IMR-90 (cell line): ENCODE data around the gene PADI2. TPM values are rescaled to one million over a fixed set of nuclear protein-coding genes. Genes with fewer than 3 reads are reported as not detected.

Experiments used
- ATAC-seq: fragments of 200-7000 bp; cut with Tn5 transposase; 2 replicates; pipeline ENCODE4 v1.9.1; 2020; ENCODE audit warnings: low read depth, mild to moderate bottlenecking, moderate library complexity
- BruUV-seq: library from RNA; stranded (reverse); fragments of 400-500 nt; replicated peaks from 2 replicates; lab custom pipeline; 2021; lab: Mats Ljungman, UMichigan
- CTCF ChIA-PET: fragments of 300-600 bp; formaldehyde crosslinking; extraction: SDS; loops from one replicate; lab custom pipeline; 2021; ENCODE audit warnings: antibody characterized with exemption; lab: Yijun Ruan, JAX
- POLR2A ChIA-PET: fragments of 300-600 bp; sonication (Branson Sonifier 250); formaldehyde crosslinking; loops from one replicate; lab custom pipeline; 2022; ENCODE audit warnings: antibody characterized with exemption; ENCODE audit not compliant: unreplicated experiment; lab: Charles Lee
- DNase-seq: peaks from one replicate; pipeline ENCODE4 v3.0.0; 2013
- H2AFZ ChIP-seq: replicated peaks from 2 replicates; pipeline ENCODE3; 2013; ENCODE audit warnings: low read length, mild to moderate bottlenecking; ENCODE audit not compliant: poor library complexity
- H2AK5ac ChIP-seq: 2 replicates; pipeline ENCODE4 v1.6.1; 2013; ENCODE audit warnings: low read depth, low read length, inconsistent platforms
- H2AK9ac ChIP-seq: replicated peaks from 2 replicates; pipeline ENCODE3; 2013; ENCODE audit warnings: mild to moderate bottlenecking, low read depth, low read length, moderate library complexity; ENCODE audit not compliant: poor library complexity
- H2BK120ac ChIP-seq: 2 replicates; pipeline ENCODE4 v1.6.1; 2013; ENCODE audit warnings: low read depth, low read length, inconsistent platforms
- H2BK15ac ChIP-seq: 3 replicates; pipeline ENCODE4 v1.6.1; 2013; ENCODE audit warnings: low read depth, low read length, inconsistent platforms
- H2BK20ac ChIP-seq: 2 replicates; pipeline ENCODE4 v1.6.1; 2013; ENCODE audit warnings: low read depth, mild to moderate bottlenecking, inconsistent platforms, low read length, moderate library complexity
- H2BK5ac ChIP-seq: 2 replicates; pipeline ENCODE4 v1.6.1; 2013; ENCODE audit warnings: mild to moderate bottlenecking, low read depth, low read length, inconsistent platforms; ENCODE audit not compliant: poor library complexity, severe bottlenecking
- H3K14ac ChIP-seq: replicated peaks from 2 replicates; pipeline ENCODE4 v1.6.1; 2013; ENCODE audit warnings: low read depth, low read length, inconsistent platforms
- H3K18ac ChIP-seq: 2 replicates; pipeline ENCODE4 v1.6.1; 2013; ENCODE audit warnings: low read depth, low read length, control low read depth
- H3K23ac ChIP-seq: 2 replicates; pipeline ENCODE4 v1.6.1; 2013; ENCODE audit warnings: low read depth, low read length, inconsistent platforms
- H3K27ac ChIP-seq: 2 replicates; pipeline ENCODE4 v1.5.1; 2013; ENCODE audit warnings: mild to moderate bottlenecking, control low read depth, low read length; ENCODE audit not compliant: insufficient read depth
- H3K27me3 ChIP-seq: 2 replicates; pipeline ENCODE4 v1.6.1; 2013; ENCODE audit warnings: low read length; ENCODE audit not compliant: control insufficient read depth, insufficient read depth
- H3K36me3 ChIP-seq: 2 replicates; pipeline ENCODE4 v1.6.1; 2013; ENCODE audit warnings: low read length, mixed read lengths; ENCODE audit not compliant: control insufficient read depth, insufficient read depth
- H3K4ac ChIP-seq: 2 replicates; pipeline ENCODE4 v1.6.1; 2013; ENCODE audit warnings: low read depth, low read length, inconsistent platforms
- H3K4me1 ChIP-seq: 2 replicates; pipeline ENCODE4 v1.6.1; 2013; ENCODE audit warnings: low read length, mixed read lengths; ENCODE audit not compliant: control insufficient read depth, insufficient read depth
- H3K4me2 ChIP-seq: 2 replicates; pipeline ENCODE4 v1.6.1; 2013; ENCODE audit warnings: low read depth, mild to moderate bottlenecking, control low read depth, low read length, moderate library complexity
- H3K4me3 ChIP-seq: 2 replicates; pipeline ENCODE4 v1.5.1; 2013; ENCODE audit warnings: low read depth, mild to moderate bottlenecking, control low read depth, low read length, moderate library complexity; ENCODE audit not compliant: insufficient read depth
- H3K56ac ChIP-seq: 2 replicates; pipeline ENCODE4 v1.6.1; 2013; ENCODE audit warnings: low read length, inconsistent platforms; ENCODE audit not compliant: insufficient read depth; ENCODE audit errors: extremely low read depth
- H3K79me1 ChIP-seq, 2 experiments: 2 replicates each; pipeline ENCODE4 v1.6.1; 2013; ENCODE audit warnings: low read length in 2 of 2, inconsistent platforms in 1 of 2, low read depth in 1 of 2
- H3K9ac ChIP-seq: 2 replicates; pipeline ENCODE4 v1.6.1; 2013; ENCODE audit warnings: low read depth, low read length, control low read depth
- H3K9me1 ChIP-seq: 2 replicates; pipeline ENCODE4 v1.6.1; 2013; ENCODE audit warnings: low read length, inconsistent platforms; ENCODE audit not compliant: insufficient read depth
- H3K9me3 ChIP-seq: 2 replicates; pipeline ENCODE4 v1.6.1; 2013; ENCODE audit warnings: low read length; ENCODE audit not compliant: control insufficient read depth, insufficient read depth
- H4K20me1 ChIP-seq: 2 replicates; pipeline ENCODE4 v1.6.1; 2013; ENCODE audit warnings: low read length, inconsistent platforms; ENCODE audit not compliant: insufficient read depth
- H4K5ac ChIP-seq: 2 replicates; pipeline ENCODE4 v1.6.1; 2013; ENCODE audit warnings: mild to moderate bottlenecking, low read depth, low read length, control low read depth
- H4K8ac ChIP-seq, 2 experiments: 2 replicates each; pipeline ENCODE4 v1.6.1; 2013; ENCODE audit warnings: low read depth in 2 of 2, low read length in 2 of 2, control low read depth in 1 of 2, inconsistent platforms in 1 of 2
- H4K91ac ChIP-seq: 2 replicates; pipeline ENCODE4 v1.6.1; 2013; ENCODE audit warnings: low read depth, low read length, inconsistent platforms; ENCODE audit not compliant: insufficient read depth
- BHLHE40 ChIP-seq: fragments of 150-350 bp; IDR thresholded peaks from 2 replicates; pipeline ENCODE4 v1.6.1; 2016; ENCODE audit warnings: mild to moderate bottlenecking, low read depth, low read length
- CEBPB ChIP-seq: IDR thresholded peaks from 2 replicates; pipeline ENCODE4 v1.6.1; 2012; ENCODE audit warnings: low read depth, low read length, improper control_type of control experiment
- CHD1 ChIP-seq: IDR thresholded peaks from 2 replicates; pipeline ENCODE4 v1.6.1; 2012; ENCODE audit warnings: low read depth, low read length, improper control_type of control experiment
- MAFK ChIP-seq: IDR thresholded peaks from 2 replicates; pipeline ENCODE4 v1.6.1; 2012; ENCODE audit warnings: low read depth, low read length, improper control_type of control experiment
- MXI1 ChIP-seq: IDR thresholded peaks from 2 replicates; pipeline ENCODE4 v1.6.1; 2012; ENCODE audit warnings: low read depth, mild to moderate bottlenecking, low read length, moderate library complexity, borderline replicate concordance
- NFE2L2 ChIP-seq: fragments of 150-350 bp; IDR thresholded peaks from 2 replicates; pipeline ENCODE4 v1.6.1; 2016; ENCODE audit warnings: low read depth, mild to moderate bottlenecking, low read length
- RAD21 ChIP-seq: IDR thresholded peaks from 2 replicates; pipeline ENCODE4 v1.6.1; 2012; ENCODE audit warnings: low read length, improper control_type of control experiment
- RCOR1 ChIP-seq: IDR thresholded peaks from 2 replicates; pipeline ENCODE4 v1.6.1; 2012; ENCODE audit warnings: mild to moderate bottlenecking, low read length, improper control_type of control experiment; ENCODE audit not compliant: insufficient replicate concordance
- RFX5 ChIP-seq: IDR thresholded peaks from 2 replicates; pipeline ENCODE4 v1.8.0; 2012; ENCODE audit warnings: low read depth, mild to moderate bottlenecking, low read length, moderate library complexity
- WGBS, 2 experiments: methylation state at CpG; one replicate each; pipeline versions ENCODE4 v1.1.5 to v1.1.7; 2013; ENCODE audit warnings: missing lambda C conversion rate in 2 of 2; ENCODE audit not compliant: insufficient read length in 1 of 2; ENCODE audit errors: extremely low coverage in 2 of 2; 5-methylcytosine and 5-hydroxymethylcytosine counted together
- dilution Hi-C: fragments of 300-500 bp; cut with HindIII; formaldehyde crosslinking; loops from one replicate; pipeline ENCODE4 v1.14.3; 2018; ENCODE audit warnings: low sequenced_read_pairs; ENCODE audit not compliant: unreplicated experiment
- in situ Hi-C: fragments of 300-500 bp; cut with MboI; formaldehyde crosslinking; loops from 3 replicates; pipeline ENCODE4 v1.14.3; 2019; ENCODE audit warnings: low sequenced_read_pairs, inconsistent platforms, mixed read lengths
- intact Hi-C: fragments of 100-400 bp; cut with micrococcal nuclease; formaldehyde crosslinking; loops from 2 replicates; pipeline ENCODE4 v1.10.0; 2022
- polyA plus RNA-seq, 3 experiments: library from polyadenylated mRNA; depleted of rRNA; stranded (reverse); fragments of >200 nt; gene quantifications; 2 replicates each; pipeline ENCODE4 v1.2.3, GENCODE V29; 2012; ENCODE audit warnings: low replicate concordance in 1 of 3
- total RNA-seq: library from RNA; depleted of rRNA; stranded (reverse); fragments of >200 nt; gene quantifications from 2 replicates; pipeline ENCODE4 v1.2.3, GENCODE V29; 2012
- TF ChIP-seq, protein P1 (sequence below): conservative IDR thresholded peaks from 2 replicates; pipeline ENCODE4 v1.5.1; 2012; ENCODE audit warnings: mild to moderate bottlenecking, low read depth, low read length, improper control_type of control experiment
- TF ChIP-seq, protein P2 (sequence below): fragments of 150-350 bp; IDR thresholded peaks from 2 replicates; pipeline ENCODE4 v1.6.1; 2016; ENCODE audit warnings: low read depth, mild to moderate bottlenecking, low read length, moderate library complexity, borderline replicate concordance

Gene PADI2
- total and polyA plus RNA-seq, 2 of the 4 experiments (the other 2 are of a cell fraction) = not detected

- no peak for TF ChIP-seq CEBPB
Observed at GRCh38 chr1:17123196-17124045, 4.2 kb upstream of the PADI2 start (continued).

DNA sequence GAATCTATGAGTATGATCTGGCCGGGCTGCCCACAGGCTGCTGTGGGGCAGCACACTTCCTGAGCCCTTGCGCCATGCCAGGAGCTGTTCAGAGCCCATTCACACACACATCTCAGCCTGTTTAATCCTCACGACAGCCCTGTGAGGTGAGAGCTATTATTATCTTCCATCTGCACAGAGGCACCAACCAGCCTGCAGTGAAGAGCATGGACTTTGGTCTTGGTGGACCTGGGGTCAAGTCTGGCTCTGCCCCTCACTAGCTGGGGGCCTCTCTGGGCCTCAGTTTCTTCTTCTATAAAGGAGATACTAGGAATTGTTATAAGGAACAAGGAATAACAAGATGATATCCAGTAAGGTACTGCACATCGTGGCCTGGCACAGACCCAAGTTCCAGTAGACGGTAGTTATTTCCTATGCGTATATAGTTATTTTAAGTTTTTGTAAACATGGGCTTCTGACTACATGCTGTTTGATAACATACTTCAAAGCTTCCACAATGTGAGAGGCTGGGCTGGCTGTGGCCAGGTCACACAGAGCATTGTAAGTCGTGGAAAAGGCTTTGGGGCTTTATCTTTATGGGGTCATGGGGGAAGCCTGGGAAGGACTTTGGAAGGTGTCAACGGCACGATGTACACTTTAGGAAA, 3.4 kb upstream of the PADI2 start:
- Histone ChIP-seq H3K14ac (no peak overlapping the region), H3K23ac (no peak overlapping the region), H3K56ac (no peak overlapping the region), H3K79me1 (no peaks in the 10 kb centered on the region), H3K4me1 (peaks cover 19% of the 10 kb centered on the region), H3K36me3 (no peaks in the 10 kb centered on the region), H3K18ac (no peak overlapping the region), H2AFZ (peak overlapping the region; percentile 52), H2AK9ac (no peak overlapping the region), H2AK5ac (peak overlapping the region; percentile 18; the same call in 1 of the 2 replicates), H4K20me1 (no peaks in the 10 kb centered on the region), H2BK20ac (no peak overlapping the region), H2BK15ac (no peak overlapping the region), H3K27ac (no peak overlapping the region), H3K4ac (no peak overlapping the region), H2BK120ac (peak overlapping the region; percentile 45; the same call in 1 of the 2 replicates), H2BK5ac (peak overlapping the region; percentile 19), H3K4me3 (no peak overlapping the region), H3K9ac (no peak overlapping the region), H3K4me2 (0 out of 2 replicates have a peak overlapping the region, but pooled peaks have one; percentile 2), H3K9me1 (peaks cover 3% of the 10 kb centered on the region; the same call in 1 of the 2 replicates), H3K27me3 (peaks cover 16% of the 10 kb centered on the region), H4K8ac (no peak overlapping the region), H4K91ac (no peak overlapping the region), H4K5ac (no peak overlapping the region), H3K9me3 (no peaks in the 10 kb centered on the region)
- in situ Hi-C loops (no loop called here), intact Hi-C loops (no loop called here), dilution Hi-C loops (no loop called here)
- peak; percentile 81 for DNase-seq
- 10% methylated on average over 2 of the region's 9 CpGs; no CpG with 5 or more reads in 1 of the 2 experiments for WGBS, 2 experiments
- CTCF ChIA-PET = interaction anchor here (1.8 kb wide), 1 partner anchor 115 kb away, joined by 11 read pairs; no protein-coding TSS in a partner anchor
- POLR2A ChIA-PET = no interaction called here
- peak; percentile 33 for ATAC-seq
- BruUV-seq = no TSS peak
- no peak for TF ChIP-seq NFE2L2
- no peak for TF ChIP-seq MXI1
- TF ChIP-seq, protein P1, sequence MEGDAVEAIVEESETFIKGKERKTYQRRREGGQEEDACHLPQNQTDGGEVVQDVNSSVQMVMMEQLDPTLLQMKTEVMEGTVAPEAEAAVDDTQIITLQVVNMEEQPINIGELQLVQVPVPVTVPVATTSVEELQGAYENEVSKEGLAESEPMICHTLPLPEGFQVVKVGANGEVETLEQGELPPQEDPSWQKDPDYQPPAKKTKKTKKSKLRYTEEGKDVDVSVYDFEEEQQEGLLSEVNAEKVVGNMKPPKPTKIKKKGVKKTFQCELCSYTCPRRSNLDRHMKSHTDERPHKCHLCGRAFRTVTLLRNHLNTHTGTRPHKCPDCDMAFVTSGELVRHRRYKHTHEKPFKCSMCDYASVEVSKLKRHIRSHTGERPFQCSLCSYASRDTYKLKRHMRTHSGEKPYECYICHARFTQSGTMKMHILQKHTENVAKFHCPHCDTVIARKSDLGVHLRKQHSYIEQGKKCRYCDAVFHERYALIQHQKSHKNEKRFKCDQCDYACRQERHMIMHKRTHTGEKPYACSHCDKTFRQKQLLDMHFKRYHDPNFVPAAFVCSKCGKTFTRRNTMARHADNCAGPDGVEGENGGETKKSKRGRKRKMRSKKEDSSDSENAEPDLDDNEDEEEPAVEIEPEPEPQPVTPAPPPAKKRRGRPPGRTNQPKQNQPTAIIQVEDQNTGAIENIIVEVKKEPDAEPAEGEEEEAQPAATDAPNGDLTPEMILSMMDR = no peak
- peak; percentile 67; the same call in 1 of the 2 replicates for TF ChIP-seq CEBPB
- TF ChIP-seq RFX5 = no peak
- 0 out of 2 replicates have a peak, but pooled peaks have one; percentile 17 for TF ChIP-seq BHLHE40
- TF ChIP-seq, protein P2, sequence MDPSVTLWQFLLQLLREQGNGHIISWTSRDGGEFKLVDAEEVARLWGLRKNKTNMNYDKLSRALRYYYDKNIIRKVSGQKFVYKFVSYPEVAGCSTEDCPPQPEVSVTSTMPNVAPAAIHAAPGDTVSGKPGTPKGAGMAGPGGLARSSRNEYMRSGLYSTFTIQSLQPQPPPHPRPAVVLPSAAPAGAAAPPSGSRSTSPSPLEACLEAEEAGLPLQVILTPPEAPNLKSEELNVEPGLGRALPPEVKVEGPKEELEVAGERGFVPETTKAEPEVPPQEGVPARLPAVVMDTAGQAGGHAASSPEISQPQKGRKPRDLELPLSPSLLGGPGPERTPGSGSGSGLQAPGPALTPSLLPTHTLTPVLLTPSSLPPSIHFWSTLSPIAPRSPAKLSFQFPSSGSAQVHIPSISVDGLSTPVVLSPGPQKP = no peak
- TF ChIP-seq RCOR1 = no peak
- TF ChIP-seq RAD21 = no peak
- no peak for TF ChIP-seq CHD1
- no peak for TF ChIP-seq MAFK
